Measurements from ENCODE around the gene ADCY7. TPM values are rescaled to one million over a fixed set of nuclear protein-coding genes. Genes with fewer than 3 reads are reported as not detected.

Gene ADCY7
- total RNA-seq, 1 donor, result 26.0 TPM

GRCh38 chr16:50326835-50327465 lies 60.6 kb downstream of the ADCY7 start:
- peak; percentile 47 for DNase-seq (ENCODE audit: low read depth)
- no peak overlapping the region for H3K4me3 ChIP-seq (ENCODE audit: low read depth, low read length)
- peak; percentile 52 for TF ChIP-seq CTCF (IDR thresholded peaks at IDR 0.05; ENCODE audit: insufficient read depth, low read length)

GRCh38 chr16:50329446-50330189 lies 63.3 kb downstream of the ADCY7 start:
- no peak for TF ChIP-seq CTCF (IDR thresholded peaks at IDR 0.05; ENCODE audit: insufficient read depth, low read length)
- no peak for DNase-seq (ENCODE audit: low read depth)
- H3K4me3 ChIP-seq (ENCODE audit: low read depth, low read length), result no peak overlapping the region

GRCh38 chr16:50331570-50331969 lies 65.2 kb downstream of the ADCY7 start:
- no peak for DNase-seq (ENCODE audit: low read depth)
- no peak overlapping the region for H3K4me3 ChIP-seq (ENCODE audit: low read depth, low read length)
- no peak for TF ChIP-seq CTCF (IDR thresholded peaks at IDR 0.05; ENCODE audit: insufficient read depth, low read length)

- no peak overlapping the region for H3K4me3 ChIP-seq (ENCODE audit: low read depth, low read length)
- no peak for DNase-seq (ENCODE audit: low read depth)
- no peak for TF ChIP-seq CTCF (IDR thresholded peaks at IDR 0.05; ENCODE audit: insufficient read depth, low read length)
Observed at GRCh38 chr16:50332599-50332998, 66.2 kb downstream of the ADCY7 start.

GRCh38 chr16:50334106-50334975 lies 68.0 kb downstream of the ADCY7 start:
- no peak overlapping the region for H3K4me3 ChIP-seq (ENCODE audit: low read depth, low read length)
- TF ChIP-seq CTCF (IDR thresholded peaks at IDR 0.05; ENCODE audit: insufficient read depth, low read length), result no peak
- DNase-seq (ENCODE audit: low read depth), result no peak

GRCh38 chr16:50335196-50335958 lies 69.0 kb downstream of the ADCY7 start:
- no peak for TF ChIP-seq CTCF (IDR thresholded peaks at IDR 0.05; ENCODE audit: insufficient read depth, low read length)
- no peak overlapping the region for H3K4me3 ChIP-seq (ENCODE audit: low read depth, low read length)
- DNase-seq (ENCODE audit: low read depth), result no peak
